H9 (cell line): ENCODE data around the gene NCOA4. TPM values are rescaled to one million over a fixed set of nuclear protein-coding genes. Genes with fewer than 3 reads are reported as not detected.

Source experiments
- DNase-seq: peaks from one replicate; pipeline ENCODE4 v3.0.0-alpha.2; 2017
- H2AFZ ChIP-seq: one replicate; pipeline ENCODE4 v1.6.1; 2013; ENCODE audit warnings: mild to moderate bottlenecking, low read length, control low read depth, moderate library complexity
- H2AK5ac ChIP-seq: 2 replicates; pipeline ENCODE4 v1.6.1; 2013; ENCODE audit warnings: low read length, control low read depth, mixed read lengths; ENCODE audit not compliant: insufficient read length
- H2BK120ac ChIP-seq: one replicate; pipeline ENCODE4 v1.6.1; 2013; ENCODE audit warnings: low read depth, mild to moderate bottlenecking, low read length, control low read depth, inconsistent platforms; ENCODE audit not compliant: poor library complexity, severe bottlenecking
- H2BK12ac ChIP-seq: 2 replicates; pipeline ENCODE4 v1.6.1; 2013; ENCODE audit warnings: low read length, control low read depth, mixed read lengths, low read depth; ENCODE audit not compliant: insufficient read length
- H2BK15ac ChIP-seq: 2 replicates; pipeline ENCODE4 v1.6.1; 2013; ENCODE audit warnings: low read depth, low read length, control low read depth
- H2BK20ac ChIP-seq: one replicate; pipeline ENCODE4 v1.6.1; 2013; ENCODE audit warnings: low read depth, mild to moderate bottlenecking, low read length, control low read depth, inconsistent platforms; ENCODE audit not compliant: poor library complexity, severe bottlenecking
- H2BK5ac ChIP-seq: 2 replicates; pipeline ENCODE4 v1.6.1; 2013; ENCODE audit warnings: low read length, control low read depth, mixed read lengths; ENCODE audit not compliant: insufficient read length
- H3K14ac ChIP-seq: 2 replicates; pipeline ENCODE4 v1.6.1; 2013; ENCODE audit warnings: low read length, control low read depth; ENCODE audit not compliant: insufficient read depth
- H3K18ac ChIP-seq: 2 replicates; pipeline ENCODE4 v1.6.1; 2013; ENCODE audit warnings: low read depth, mild to moderate bottlenecking, mixed read lengths, low read length, control low read depth; ENCODE audit not compliant: insufficient read length
- H3K23ac ChIP-seq: 2 replicates; pipeline ENCODE4 v1.6.1; 2013; ENCODE audit warnings: low read length, control low read depth, mixed read lengths, low read depth; ENCODE audit not compliant: insufficient read length
- H3K23me2 ChIP-seq: 2 replicates; pipeline ENCODE4 v1.6.1; 2013; ENCODE audit warnings: low read depth, mild to moderate bottlenecking, mixed read lengths, low read length, control low read depth; ENCODE audit not compliant: insufficient read length, poor library complexity, severe bottlenecking
- H3K27ac ChIP-seq: 2 replicates; pipeline ENCODE4 v1.5.1; 2013; ENCODE audit warnings: low read length, control low read depth, mixed read lengths, low read depth; ENCODE audit not compliant: insufficient read length
- H3K27me3 ChIP-seq: 2 replicates; pipeline ENCODE4 v1.6.1; 2013; ENCODE audit warnings: low read length, control low read depth, inconsistent platforms; ENCODE audit not compliant: insufficient read depth
- H3K4ac ChIP-seq: 2 replicates; pipeline ENCODE4 v1.6.1; 2013; ENCODE audit warnings: low read depth, mild to moderate bottlenecking, control low read depth, inconsistent platforms, low read length, moderate library complexity
- H3K4me1 ChIP-seq: 2 replicates; pipeline ENCODE4 v1.6.1; 2013; ENCODE audit warnings: low read length, control low read depth, inconsistent platforms; ENCODE audit not compliant: insufficient read depth
- H3K4me2 ChIP-seq: 2 replicates; pipeline ENCODE4 v1.6.1; 2013; ENCODE audit warnings: low read length, control low read depth, mixed read lengths; ENCODE audit not compliant: insufficient read length, insufficient read depth
- H3K56ac ChIP-seq: 2 replicates; pipeline ENCODE4 v1.6.1; 2013; ENCODE audit warnings: low read depth, mild to moderate bottlenecking, mixed read lengths, low read length, control low read depth; ENCODE audit not compliant: insufficient read length
- H3K79me1 ChIP-seq: 2 replicates; pipeline ENCODE4 v1.6.1; 2013; ENCODE audit warnings: low read depth, mild to moderate bottlenecking, moderate library complexity, low read length, control low read depth, inconsistent platforms; ENCODE audit not compliant: insufficient read depth, poor library complexity, severe bottlenecking
- H3K79me2 ChIP-seq: 2 replicates; pipeline ENCODE4 v1.6.1; 2013; ENCODE audit warnings: low read length, control low read depth, inconsistent platforms; ENCODE audit not compliant: insufficient read depth
- H3K9ac ChIP-seq: 2 replicates; pipeline ENCODE4 v1.6.1; 2013; ENCODE audit warnings: low read length, control low read depth, mixed read lengths; ENCODE audit not compliant: insufficient read length; ENCODE audit errors: extremely low read depth
- H3K9me3 ChIP-seq: one replicate; pipeline ENCODE4 v1.6.1; 2013; ENCODE audit warnings: low read depth, low read length, inconsistent platforms; ENCODE audit not compliant: control insufficient read depth
- H3T11ph ChIP-seq: one replicate; pipeline ENCODE4 v1.6.1; 2013; ENCODE audit warnings: mild to moderate bottlenecking, low read length, control low read depth, inconsistent platforms
- H4K20me1 ChIP-seq: one replicate; pipeline ENCODE4 v1.6.1; 2013; ENCODE audit not compliant: control insufficient read depth, insufficient read length, insufficient read depth
- H4K5ac ChIP-seq: 2 replicates; pipeline ENCODE4 v1.6.1; 2013; ENCODE audit warnings: low read depth, mild to moderate bottlenecking, mixed read lengths, low read length, control low read depth; ENCODE audit not compliant: insufficient read length
- H4K8ac ChIP-seq: replicated peaks from 2 replicates; pipeline ENCODE4 v1.6.1; 2013; ENCODE audit warnings: low read length, control low read depth, mixed read lengths, low read depth; ENCODE audit not compliant: insufficient read length
- H4K91ac ChIP-seq: 2 replicates; pipeline ENCODE4 v1.6.1; 2013; ENCODE audit warnings: low read depth, mild to moderate bottlenecking, moderate library complexity, mixed read lengths, low read length, control low read depth; ENCODE audit not compliant: insufficient read length
- H3K27ac Mint-ChIP-seq, 3 experiments: 2 replicates in 2 of 3; 3 replicates in 1 of 3; pipeline ENCODE4 v1.8.0; 2020 to 2021; ENCODE audit warnings: mixed read lengths in 3 of 3, mild to moderate bottlenecking in 1 of 3, moderate library complexity in 1 of 3
- H3K27me3 Mint-ChIP-seq: 2 replicates; pipeline ENCODE4 v1.8.0; 2021; ENCODE audit warnings: low read depth, mild to moderate bottlenecking, moderate library complexity, mixed read lengths
- H3K36me3 Mint-ChIP-seq, 3 experiments: 2 replicates in 2 of 3; 3 replicates in 1 of 3; pipeline ENCODE4 v1.8.0; 2020 to 2021; ENCODE audit warnings: low read depth in 3 of 3, mixed read lengths in 3 of 3; ENCODE audit not compliant: insufficient read depth in 1 of 3
- H3K4me1 Mint-ChIP-seq, 2 experiments: 2 replicates each; pipeline ENCODE4 v1.8.0; 2020; ENCODE audit warnings: mixed read lengths in 2 of 2
- H3K4me3 Mint-ChIP-seq, 2 experiments: 2 replicates in 1 of 2; 3 replicates in 1 of 2; pipeline ENCODE4 v1.8.0; 2020 to 2021; ENCODE audit warnings: mild to moderate bottlenecking in 2 of 2, mixed read lengths in 2 of 2, moderate library complexity in 1 of 2
- H3K9me3 Mint-ChIP-seq, 2 experiments: 2 replicates in 1 of 2; 3 replicates in 1 of 2; pipeline ENCODE4 v1.8.0; 2020; ENCODE audit warnings: mild to moderate bottlenecking in 2 of 2, mixed read lengths in 2 of 2, moderate library complexity in 1 of 2
- CTCF ChIP-seq: fragments of 200-600 bp; sonication (generic); conservative IDR thresholded peaks from 3 replicates; pipeline ENCODE4 v1.8.0; 2021; ENCODE audit warnings: antibody characterized with exemption, mild to moderate bottlenecking
- WGBS: extraction: QIAGEN DNeasy Blood & Tissue Kit; methylation state at CpG from one replicate; pipeline ENCODE4 v1.1.7; 2013; ENCODE audit warnings: missing lambda C conversion rate, low lambda C conversion rate, mixed read lengths; ENCODE audit not compliant: insufficient read length; ENCODE audit errors: extremely low coverage; 5-methylcytosine and 5-hydroxymethylcytosine counted together
- long read RNA-seq: library from polyadenylated mRNA; unstranded; transcript quantifications from one replicate; pipeline ENCODE4 v2.0.0, GENCODE V29; 2020
- total RNA-seq: library from RNA; stranded (reverse); gene quantifications from 2 replicates; pipeline ENCODE4 v1.2.1, GENCODE V29; 2021

The NCOA4 gene
- 83.3 and 83.9 TPM in 2 replicates for total RNA-seq
- long read RNA-seq, transcript NCOA4-207 (10 exons, 3,489 nt): minor isoform, 70 of 672 reads
- long read RNA-seq, transcript NCOA4-204 (10 exons, 3,549 nt): major isoform, 492 of 672 reads
- long read RNA-seq, partial matches to known transcripts: 68 of 672 reads
- long read RNA-seq, other reads (novel, unspliced or antisense): 40 of 672 reads

GRCh38 chr10:46030091-46030937 is at the start of gene NCOA4:
NCOA4 (minus strand) TSS chr10:46030623; CDS start chr10:46016680, 13,943 bp downstream.
- Histone ChIP-seq H3K14ac (no peak within 1 kb of the TSS; the same call in 1 of the 2 replicates), H4K5ac (no peak within 1 kb of the TSS), H3K27ac (no peak within 1 kb of the TSS), H3K56ac (no peak within 1 kb of the TSS), H3K23me2 (peaks cover 3% of the 10 kb centered on the region), H3K4me1 (no peaks in the 10 kb centered on the region), H2BK12ac (no peak within 1 kb of the TSS), H2AFZ (peak within 1 kb of the TSS; percentile 0), H2BK5ac (no peak within 1 kb of the TSS), H4K8ac (peak within 1 kb of the TSS; percentile 79), H3K79me1 (no peaks in the 10 kb centered on the region), H2BK120ac (no peak within 1 kb of the TSS), H3K27me3 (no peaks in the 10 kb centered on the region), H2BK20ac (no peak within 1 kb of the TSS), H3K4ac (no peak within 1 kb of the TSS), H3K18ac (no peak within 1 kb of the TSS), H2BK15ac (no peak within 1 kb of the TSS), H3T11ph (no peak within 1 kb of the TSS), H3K9me3 (no peaks in the 10 kb centered on the region), H3K23ac (no peak within 1 kb of the TSS), H2AK5ac (no peak within 1 kb of the TSS), H3K4me2 (peak within 1 kb of the TSS; percentile 56), H3K79me2 (no peaks in the 10 kb centered on the region; the same call in 1 of the 2 replicates), H4K20me1 (no peaks in the 10 kb centered on the region), H3K9ac (peak within 1 kb of the TSS; percentile 74), H4K91ac (no peak within 1 kb of the TSS)
- Mint-ChIP-seq H3K4me1 (peaks cover 14 to 22% of the 10 kb centered on the region in 2 experiments), H3K27me3 (0 out of 2 replicates have a peak, but pooled peaks cover 2% of the 10 kb centered on the region), H3K27ac (peak within 1 kb of the TSS in 2 of 3 experiments; percentile 85 to 92; a peak in 4 of 7 replicates), H3K4me3 (peak within 1 kb of the TSS; percentile 92), H3K9me3 (no peaks in the 10 kb centered on the region), H3K36me3 (no peaks in the 10 kb centered on the region)
- no CpG with 5 or more reads among the region's 59 CpGs for WGBS
- TF ChIP-seq CTCF: peak; percentile 75
- DNase-seq: peak; percentile 98
